Stimulated activated effector memory CD8-positive, alpha-beta T cell treated with anti-CD3 and anti-CD28 coated beads, Interleukin-12 subunit alpha, Interleukin-12 subunit beta, amount 100 ng/mL, for 72 hours (primary cell): ENCODE data around the gene LRRC51.

Experiments used
- ATAC-seq: fragments of 150-1000 bp; cut with Tn5 transposase; 2 replicates; pipeline ENCODE4 v1.10.0; 2021
- DNase-seq, 2 donors: peaks; one replicate each; pipeline ENCODE4 v3.0.0; 2021 to 2022; ENCODE audit warnings: low spot score in 2 of 2
- H3K27ac Mint-ChIP-seq: one replicate; pipeline ENCODE4 v1.8.0; 2022; ENCODE audit warnings: mild to moderate bottlenecking, mixed read lengths
- H3K36me3 Mint-ChIP-seq: one replicate; pipeline ENCODE4 v1.8.0; 2022; ENCODE audit warnings: mild to moderate bottlenecking, mixed read lengths
- H3K4me1 Mint-ChIP-seq: one replicate; pipeline ENCODE4 v1.8.0; 2022; ENCODE audit warnings: mixed read lengths
- H3K4me3 Mint-ChIP-seq: one replicate; pipeline ENCODE4 v1.8.0; 2022; ENCODE audit warnings: mild to moderate bottlenecking, mixed read lengths
- H3K9me3 Mint-ChIP-seq: one replicate; pipeline ENCODE4 v1.8.0; 2022; ENCODE audit warnings: mixed read lengths

LRRC51 gene, protein sequence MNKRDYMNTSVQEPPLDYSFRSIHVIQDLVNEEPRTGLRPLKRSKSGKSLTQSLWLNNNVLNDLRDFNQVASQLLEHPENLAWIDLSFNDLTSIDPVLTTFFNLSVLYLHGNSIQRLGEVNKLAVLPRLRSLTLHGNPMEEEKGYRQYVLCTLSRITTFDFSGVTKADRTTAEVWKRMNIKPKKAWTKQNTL

DNA sequence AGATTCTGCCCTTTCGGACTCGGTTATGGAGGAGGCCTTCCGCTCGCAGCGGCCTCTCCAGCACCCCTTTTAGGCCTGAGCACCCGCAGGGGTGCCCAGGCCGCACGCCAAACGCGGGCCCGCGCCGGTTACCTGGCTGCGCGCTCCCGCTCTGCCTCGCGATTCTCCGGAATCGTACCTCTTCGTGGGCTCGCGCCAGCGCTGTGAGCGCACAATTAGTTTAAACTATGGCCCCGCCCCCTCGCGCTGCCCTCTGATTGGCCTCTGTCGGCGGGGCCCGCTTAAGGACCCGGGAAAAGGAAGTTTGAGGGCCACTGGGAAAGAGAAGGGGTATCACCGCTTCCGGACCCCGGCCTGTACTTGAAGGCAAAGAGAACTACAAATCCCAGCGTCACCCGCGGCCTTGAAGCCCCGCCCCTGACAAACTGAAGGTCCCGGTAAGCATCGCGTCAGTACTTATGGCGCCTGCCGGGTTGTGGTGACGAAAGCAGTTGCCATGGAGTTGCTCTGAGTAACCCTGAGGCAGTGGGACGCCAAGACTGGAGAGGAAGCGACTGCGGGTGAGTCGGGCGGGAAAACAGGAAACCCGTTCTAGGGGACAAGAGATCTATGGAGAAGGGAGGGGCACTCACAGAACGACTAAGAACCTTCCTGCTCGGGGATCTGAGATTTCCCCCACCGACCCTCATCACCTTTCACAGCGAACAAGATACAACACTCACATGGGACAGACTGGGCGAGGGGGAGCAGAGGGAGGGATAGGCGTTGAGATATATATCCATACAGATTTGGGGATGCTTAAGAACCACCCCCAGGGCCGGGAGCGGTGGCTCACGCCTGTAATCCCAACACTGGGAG, at the start of gene LRRC51, which contains the start of gene NUMA1:
Gene LRRC51, plus strand, starts transcription at position 525 of the 858 bp plus-strand sequence. CDS start 8,234 bp downstream, outside the sequence.
Gene NUMA1, minus strand, starts transcription at position 217 of the 858 bp plus-strand sequence. CDS start 44,599 bp downstream, outside the sequence.
- Mint-ChIP-seq H3K9me3 (no peaks in the 10 kb centered on the region), H3K27ac (peak within 1 kb of the TSS; percentile 97), H3K4me3 (peak within 1 kb of the TSS; percentile 98), H3K36me3 (peaks cover 25% of the 10 kb centered on the region), H3K4me1 (peaks cover 43% of the 10 kb centered on the region)
- DNase-seq: peak; percentile 91 to 99
- peak; percentile 97 for ATAC-seq

DNA sequence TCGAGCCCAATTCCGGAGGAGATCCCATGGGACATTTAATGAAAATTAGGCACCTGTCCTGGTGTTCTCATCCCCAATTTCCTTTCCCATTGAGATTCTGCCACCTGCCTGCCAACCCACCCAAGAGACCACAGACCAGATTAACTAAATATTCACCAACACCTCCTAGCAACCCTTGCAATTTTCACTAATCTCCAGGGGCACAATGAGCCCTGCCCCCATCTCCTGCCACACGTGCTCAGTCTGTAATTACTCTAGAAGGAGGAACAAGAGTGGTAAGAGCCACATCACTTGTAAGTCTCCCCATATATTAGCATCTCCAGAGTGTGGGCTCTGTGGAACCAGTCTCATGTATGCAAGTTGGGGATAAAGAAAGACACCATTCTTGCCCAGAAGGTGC, 44.0 kb upstream of the LRRC51 start:
- peaks cover 20% of the 10 kb centered on the region for H3K4me1 Mint-ChIP-seq
- no peak for ATAC-seq
- no peaks in the 10 kb centered on the region for H3K9me3 Mint-ChIP-seq
- no peak overlapping the region for H3K27ac Mint-ChIP-seq
- H3K4me3 Mint-ChIP-seq: no peak overlapping the region
- DNase-seq: no peak
- peaks cover 45% of the 10 kb centered on the region for H3K36me3 Mint-ChIP-seq

DNA sequence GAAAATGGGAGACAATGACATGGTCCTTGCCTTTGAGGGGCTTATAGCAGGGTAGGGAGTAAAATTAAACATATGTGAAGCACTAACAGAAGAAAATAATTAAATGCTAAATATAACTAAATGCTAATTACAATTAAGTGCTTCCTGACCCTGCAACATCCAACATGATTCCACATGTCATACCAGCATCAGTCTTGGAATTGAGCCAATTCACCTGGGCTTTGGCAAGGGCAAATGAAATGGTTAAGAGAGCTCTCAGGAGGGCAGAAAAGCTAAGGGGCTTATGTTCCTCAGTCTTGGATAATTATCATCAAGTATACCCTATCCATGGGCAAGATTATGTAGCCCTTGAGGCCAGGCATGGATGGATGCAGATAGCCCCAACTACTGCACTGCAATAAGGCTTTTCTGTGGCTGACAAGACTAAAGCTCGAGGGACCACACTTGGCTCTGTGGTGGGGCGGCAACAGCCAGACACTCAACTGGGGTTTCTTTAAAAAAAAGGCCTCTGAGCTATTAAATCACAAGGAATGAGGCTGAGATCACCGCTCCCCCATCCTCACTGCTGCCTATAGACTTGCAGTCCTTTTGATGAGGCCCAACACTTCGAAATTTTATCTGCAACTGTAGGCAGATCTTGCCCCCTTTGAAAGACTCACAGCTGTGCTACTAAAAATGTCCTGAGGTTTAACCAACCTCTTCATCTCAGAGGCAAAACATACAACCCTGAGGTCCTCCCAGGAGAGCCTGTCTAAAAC, 42.9 kb upstream of the LRRC51 start:
- Mint-ChIP-seq H3K27ac (no peak overlapping the region), H3K36me3 (peaks cover 35% of the 10 kb centered on the region), H3K4me1 (peaks cover 30% of the 10 kb centered on the region), H3K4me3 (no peak overlapping the region), H3K9me3 (no peaks in the 10 kb centered on the region)
- no peak for ATAC-seq
- DNase-seq: no peak

DNA sequence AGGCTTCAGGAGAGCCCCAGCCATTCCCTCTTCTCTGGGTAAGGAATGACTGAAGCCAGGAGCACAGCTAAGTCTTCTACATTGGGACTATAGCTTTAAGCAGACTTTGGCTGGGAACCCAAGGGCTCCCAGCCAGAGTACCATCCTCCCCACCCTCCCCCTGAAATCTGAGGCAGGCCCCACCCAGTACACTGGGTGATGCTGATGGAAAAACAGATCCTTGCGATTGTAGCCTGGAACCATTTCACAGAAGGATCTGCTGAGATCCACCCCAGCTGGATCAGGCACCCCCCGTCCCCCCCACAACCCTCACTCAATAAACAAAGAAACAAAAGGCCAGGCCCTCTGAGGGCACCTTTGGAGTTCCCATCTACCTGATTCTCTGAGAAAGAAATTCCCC, 42.2 kb upstream of the LRRC51 start:
- no peak overlapping the region for H3K4me3 Mint-ChIP-seq
- H3K27ac Mint-ChIP-seq: no peak overlapping the region
- ATAC-seq: no peak
- no peaks in the 10 kb centered on the region for H3K9me3 Mint-ChIP-seq
- H3K4me1 Mint-ChIP-seq: peaks cover 35% of the 10 kb centered on the region
- DNase-seq: no peak
- H3K36me3 Mint-ChIP-seq: peaks cover 27% of the 10 kb centered on the region

DNA sequence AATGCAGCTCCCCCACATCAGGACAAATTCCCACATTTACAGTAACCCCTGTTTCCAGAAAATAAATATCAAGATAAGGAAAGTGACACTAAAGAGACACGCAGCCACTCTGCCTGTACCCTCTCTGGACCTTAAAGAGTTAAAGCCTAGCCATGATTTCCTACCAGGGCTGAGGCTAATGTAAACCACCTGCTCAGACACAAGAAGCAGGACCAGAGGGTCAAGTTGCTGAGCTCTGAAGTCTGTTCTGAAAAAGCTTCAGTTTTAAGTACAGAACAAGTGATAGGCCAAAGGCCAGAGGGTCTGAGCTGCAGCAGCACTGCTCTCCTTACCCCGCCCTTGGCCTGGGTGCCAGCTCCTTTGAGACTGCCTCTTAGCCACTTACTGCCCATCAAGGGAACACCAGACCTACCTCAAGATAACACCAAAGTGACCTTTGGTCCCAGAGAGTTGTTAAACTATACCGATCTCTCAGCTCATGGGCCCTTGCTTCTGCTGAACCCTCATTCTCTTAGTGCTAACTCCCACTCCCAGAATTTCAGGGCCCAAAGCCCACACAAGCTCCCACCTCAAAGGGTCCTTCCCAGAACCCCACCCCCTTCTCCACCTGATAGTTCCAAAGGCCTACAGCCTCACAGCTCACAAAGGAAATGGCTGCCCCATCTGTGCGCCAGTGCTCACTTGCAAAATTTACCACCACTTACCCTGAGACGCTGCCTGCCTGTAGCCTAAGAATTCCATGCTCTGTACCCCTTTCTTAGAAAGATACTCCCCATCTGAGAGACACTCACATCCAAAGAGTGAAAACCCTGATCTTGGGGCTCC, 41.4 kb upstream of the LRRC51 start:
- no peak overlapping the region for H3K4me3 Mint-ChIP-seq

DNA sequence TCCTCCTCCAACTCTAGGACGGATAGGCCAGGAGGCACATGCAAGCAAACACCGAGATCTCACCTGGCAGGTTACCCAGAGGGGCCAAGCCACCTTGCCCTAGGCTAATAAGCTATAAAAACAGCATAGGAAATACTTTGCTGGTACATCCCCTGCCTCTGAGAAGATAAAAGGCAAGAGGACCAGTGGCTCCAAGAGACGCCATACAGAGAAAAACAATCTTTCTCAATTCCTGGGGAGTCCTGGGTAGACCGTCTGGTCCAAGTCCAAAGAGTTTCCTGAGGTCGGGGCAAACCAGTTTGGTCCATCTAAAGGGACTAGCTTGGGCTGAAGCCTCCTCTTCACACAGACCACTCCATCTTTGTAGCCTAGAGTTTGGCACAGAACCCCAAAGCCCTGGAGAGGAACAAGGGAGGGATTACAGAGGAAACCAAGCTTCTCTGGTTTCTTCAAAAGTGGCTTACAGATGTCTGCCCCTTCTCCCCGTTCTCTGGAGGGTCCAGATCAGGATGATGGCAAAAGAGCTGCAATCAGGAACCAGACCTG, 40.7 kb upstream of the LRRC51 start:
- Mint-ChIP-seq H3K4me1 (peaks cover 43% of the 10 kb centered on the region), H3K27ac (no peak overlapping the region), H3K4me3 (no peak overlapping the region), H3K9me3 (no peaks in the 10 kb centered on the region), H3K36me3 (peaks cover 13% of the 10 kb centered on the region)
- no peak for DNase-seq
- ATAC-seq: no peak

More for the DNA sequence above, 41.4 kb upstream of the LRRC51 start:
- Mint-ChIP-seq H3K36me3 (peaks cover 19% of the 10 kb centered on the region), H3K27ac (no peak overlapping the region), H3K4me1 (peaks cover 41% of the 10 kb centered on the region), H3K9me3 (no peaks in the 10 kb centered on the region)
- ATAC-seq: no peak
- no peak for DNase-seq

DNA sequence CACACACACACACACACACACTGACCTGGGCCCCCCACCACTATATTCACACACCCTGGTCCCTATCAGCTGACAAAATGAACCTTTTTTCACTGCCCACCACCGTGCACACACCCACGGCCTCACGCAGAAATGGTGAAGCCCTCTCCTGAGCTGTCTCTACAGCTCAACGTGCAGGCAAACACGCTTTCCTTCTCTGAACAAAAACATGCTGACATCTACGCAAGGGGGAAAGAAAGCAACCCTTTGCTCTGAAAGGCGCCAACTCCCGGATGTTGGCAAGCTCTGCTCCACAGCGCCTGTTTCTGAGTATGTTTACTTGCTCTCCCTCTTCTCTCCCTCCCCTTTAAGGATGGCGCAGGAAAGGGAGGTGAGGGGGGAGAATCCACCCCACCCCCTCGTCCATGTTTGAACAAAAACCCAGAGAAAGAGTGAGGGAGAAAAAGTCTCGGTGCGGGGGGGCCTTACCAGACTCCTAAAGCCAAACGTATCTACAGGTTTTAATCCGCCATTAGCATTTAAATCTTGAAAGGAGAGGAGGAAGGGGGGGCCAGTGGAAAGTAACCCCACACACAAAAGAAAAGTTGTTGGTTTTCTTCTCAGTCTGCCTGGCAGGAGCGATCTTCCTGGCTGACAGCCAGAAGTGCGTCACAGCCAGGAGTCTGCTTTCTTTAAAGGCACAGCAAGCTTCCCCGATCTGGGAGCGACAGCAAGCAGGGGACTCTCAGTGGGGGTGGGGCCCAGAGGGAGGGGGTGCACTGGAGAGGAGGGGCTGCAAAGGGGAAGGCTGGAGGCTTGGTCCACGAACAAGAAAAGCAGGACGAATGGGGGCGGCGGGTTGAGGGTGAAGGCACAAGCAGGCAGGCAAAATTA, 39.9 kb upstream of the LRRC51 start:
- no peak overlapping the region for H3K27ac Mint-ChIP-seq
- H3K9me3 Mint-ChIP-seq: no peaks in the 10 kb centered on the region
- H3K4me3 Mint-ChIP-seq: no peak overlapping the region
- H3K36me3 Mint-ChIP-seq: peaks cover 5% of the 10 kb centered on the region
- H3K4me1 Mint-ChIP-seq: peaks cover 43% of the 10 kb centered on the region
- peak; percentile 79 for ATAC-seq
- DNase-seq: peak; percentile 53 to 76

DNA sequence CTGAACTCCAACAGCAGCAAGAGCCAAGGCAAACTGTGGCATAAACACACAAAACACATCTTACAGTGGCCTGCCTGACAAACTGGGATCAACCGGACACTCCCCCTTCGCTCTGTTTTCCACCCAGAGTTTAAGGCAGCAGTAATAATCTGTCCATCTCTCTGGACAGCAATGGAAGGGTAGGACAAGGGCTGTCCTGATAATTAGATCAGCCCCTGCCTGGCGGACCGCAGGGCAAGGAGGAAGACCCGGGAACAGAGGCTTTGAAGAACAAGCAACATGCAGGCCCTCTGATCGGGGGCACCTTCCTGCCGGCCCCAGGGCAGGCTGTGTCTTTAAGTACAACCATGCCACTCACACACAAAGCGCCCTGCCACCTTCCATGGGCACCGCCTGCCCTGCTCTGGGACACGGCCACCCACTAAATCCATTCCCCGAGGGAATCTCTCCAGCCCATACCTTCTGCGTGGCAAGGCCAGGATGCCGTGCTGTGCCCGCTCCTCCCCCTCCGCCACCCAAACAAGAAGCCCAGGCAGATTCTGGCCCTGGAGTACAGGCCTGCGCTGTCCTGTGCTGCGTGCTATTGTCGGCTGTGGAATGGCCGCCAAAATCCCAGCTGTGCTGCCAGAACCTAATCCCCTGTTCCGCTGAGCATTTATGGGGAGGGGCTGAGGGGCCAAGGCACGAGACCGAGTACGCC, 39.1 kb upstream of the LRRC51 start:
- no peak overlapping the region for H3K4me3 Mint-ChIP-seq
- H3K27ac Mint-ChIP-seq: no peak overlapping the region
- DNase-seq (peak; percentile 21 to 58), ATAC-seq (peak; percentile 61)
- no peaks in the 10 kb centered on the region for H3K9me3 Mint-ChIP-seq
- peaks cover 5% of the 10 kb centered on the region for H3K36me3 Mint-ChIP-seq
- peaks cover 38% of the 10 kb centered on the region for H3K4me1 Mint-ChIP-seq

DNA sequence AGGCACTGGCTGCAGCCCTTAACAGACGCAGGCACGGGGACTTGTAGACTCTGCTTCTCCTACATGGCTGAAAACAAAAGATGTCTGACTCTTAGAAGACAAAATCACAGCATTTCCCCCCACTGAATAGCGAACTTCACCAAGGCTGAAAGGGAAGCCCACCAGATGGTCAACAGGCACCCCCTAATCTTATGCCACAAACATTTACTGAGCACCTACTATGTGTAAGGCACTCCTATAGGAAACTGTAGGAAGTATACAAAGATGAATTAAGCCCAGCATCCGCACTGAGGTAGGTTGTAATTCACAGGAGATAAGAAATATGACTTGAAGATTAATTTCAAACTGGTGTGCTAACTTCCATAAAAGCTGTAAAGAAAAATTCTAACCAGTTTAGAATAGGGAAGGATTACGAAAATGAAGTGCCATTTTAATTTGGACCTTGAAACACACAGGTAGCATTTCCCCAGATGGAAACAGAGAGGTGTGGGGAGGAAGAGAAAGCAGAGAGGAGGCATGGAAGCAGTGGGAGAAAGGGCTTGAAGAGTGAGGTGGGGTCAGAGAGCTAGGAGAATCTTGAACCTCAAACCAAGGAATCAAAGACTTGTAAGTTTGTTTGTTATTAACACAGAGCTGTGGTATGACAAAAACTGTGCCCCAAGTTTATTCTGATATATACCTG, 38.4 kb upstream of the LRRC51 start:
- peaks cover 32% of the 10 kb centered on the region for H3K4me1 Mint-ChIP-seq
- ATAC-seq: peak; percentile 1
- H3K9me3 Mint-ChIP-seq: no peaks in the 10 kb centered on the region
- peaks cover 10% of the 10 kb centered on the region for H3K36me3 Mint-ChIP-seq
- H3K27ac Mint-ChIP-seq: no peak overlapping the region
- DNase-seq: no peak
- no peak overlapping the region for H3K4me3 Mint-ChIP-seq

DNA sequence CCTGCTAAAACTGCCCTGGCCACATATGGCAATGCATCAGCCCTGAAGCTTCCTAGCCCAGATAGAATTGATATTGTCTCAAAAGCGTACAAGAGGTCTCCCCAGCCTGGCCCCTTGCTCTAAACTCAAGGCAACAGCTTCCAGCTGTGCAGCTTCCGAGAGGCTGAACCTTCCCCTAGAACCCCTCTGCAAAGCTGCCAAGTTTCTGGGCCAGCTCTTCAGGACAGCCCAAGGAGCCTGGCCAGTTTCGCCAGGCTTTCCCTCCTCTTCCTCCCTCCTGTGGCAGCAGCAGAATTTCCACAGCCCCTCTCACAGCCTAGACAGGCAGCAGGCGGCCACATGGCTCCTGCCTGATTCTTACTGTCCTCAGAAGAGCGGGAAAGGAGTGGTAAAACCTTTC, 34.8 kb upstream of the LRRC51 start:
- Mint-ChIP-seq H3K4me1 (peaks cover 32% of the 10 kb centered on the region), H3K9me3 (no peaks in the 10 kb centered on the region), H3K4me3 (no peak overlapping the region), H3K36me3 (peaks cover 15% of the 10 kb centered on the region), H3K27ac (no peak overlapping the region)
- DNase-seq (no peak), ATAC-seq (no peak)

DNA sequence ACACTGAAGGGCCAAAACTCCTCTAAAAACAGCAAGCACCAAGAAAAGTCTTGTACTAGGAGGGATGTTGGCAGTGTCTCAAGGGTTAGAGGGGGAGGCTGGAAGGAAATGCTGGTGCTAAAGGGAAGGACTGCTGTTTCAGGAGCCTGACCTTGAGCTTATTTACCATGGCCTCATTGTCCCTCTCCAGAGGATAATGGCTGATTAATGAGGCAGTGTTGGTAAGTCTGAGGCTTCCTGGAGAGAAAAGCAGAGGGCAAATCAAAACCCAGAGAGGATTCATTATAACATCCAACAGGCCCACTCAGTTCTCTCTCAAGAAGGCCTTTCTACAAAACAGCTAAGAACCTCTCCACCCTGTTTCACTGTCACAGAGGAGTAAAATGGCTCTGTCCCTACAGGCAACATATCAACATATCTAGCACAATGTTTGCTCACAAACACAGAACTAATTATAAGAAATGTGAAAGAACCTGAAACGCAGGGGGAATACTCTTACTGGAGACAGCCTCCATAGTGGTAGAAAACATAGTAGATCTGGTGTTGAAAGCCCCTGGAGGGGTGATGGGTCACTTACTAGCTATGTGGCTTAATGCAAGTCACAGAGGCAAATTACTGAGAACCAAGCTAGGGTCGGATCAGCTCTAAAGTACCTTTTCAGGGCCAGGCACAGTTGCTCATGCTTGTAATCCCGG, 31.7 kb upstream of the LRRC51 start:
- Mint-ChIP-seq H3K9me3 (no peaks in the 10 kb centered on the region), H3K4me1 (peaks cover 7% of the 10 kb centered on the region), H3K27ac (no peak overlapping the region), H3K4me3 (no peak overlapping the region), H3K36me3 (peaks cover 15% of the 10 kb centered on the region)
- no peak for DNase-seq
- no peak for ATAC-seq

DNA sequence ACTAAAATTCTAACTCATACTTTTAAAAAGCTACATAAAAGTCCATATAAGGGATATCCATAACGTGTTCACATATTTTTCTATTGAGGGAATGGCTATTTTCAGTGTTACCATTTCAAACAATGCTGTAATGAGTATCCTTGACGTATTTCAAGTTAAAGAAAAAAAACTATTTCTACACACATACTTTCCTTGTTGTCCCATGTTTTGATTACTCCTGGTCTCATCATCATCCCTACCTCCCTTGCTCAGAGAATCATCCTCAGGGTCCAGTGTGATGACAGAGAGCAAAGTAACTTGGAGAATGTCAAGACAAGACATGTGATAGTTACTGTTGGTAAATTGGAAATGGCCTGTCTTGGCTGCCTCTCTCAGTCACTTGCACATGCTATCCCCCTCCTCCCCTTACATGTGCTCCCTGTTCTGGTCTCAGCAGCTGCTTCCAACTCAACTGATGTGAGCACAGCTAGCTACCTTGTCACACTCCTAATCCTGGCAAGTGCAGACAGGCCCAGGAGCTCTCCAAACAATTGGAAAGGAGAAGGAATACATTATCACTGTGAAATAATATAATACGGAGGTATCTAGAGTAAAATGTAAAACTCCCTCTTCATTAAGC, 22.1 kb upstream of the LRRC51 start:
- Mint-ChIP-seq H3K27ac (no peak overlapping the region), H3K4me3 (no peak overlapping the region), H3K9me3 (no peaks in the 10 kb centered on the region), H3K4me1 (no peaks in the 10 kb centered on the region), H3K36me3 (peaks cover 43% of the 10 kb centered on the region)
- DNase-seq: no peak
- no peak for ATAC-seq
